MG63 (cell line): ENCODE results near the gene AOPEP. TPM values are rescaled to one million over a fixed set of nuclear protein-coding genes. Genes with fewer than 3 reads are reported as not detected.

ENCODE experiments used
- DNase-seq: peaks from one replicate; pipeline ENCODE4 v3.0.0-alpha.2; 2020
- H3K27me3 ChIP-seq: fragments of 250-450 bp; sonication (Bioruptor Pico); 2 replicates; pipeline ENCODE4 v1.5.1; 2020; ENCODE audit warnings: mild to moderate bottlenecking, moderate library complexity
- H3K36me3 ChIP-seq: fragments of 250-450 bp; sonication (Bioruptor Pico); 2 replicates; pipeline ENCODE4 v1.5.1; 2020; ENCODE audit warnings: mild to moderate bottlenecking, moderate library complexity
- H3K4me3 ChIP-seq: fragments of 250-450 bp; sonication (Bioruptor Pico); 2 replicates; pipeline ENCODE4 v1.5.1; 2020; ENCODE audit warnings: mild to moderate bottlenecking, moderate library complexity
- H3K9me3 ChIP-seq: fragments of 250-450 bp; sonication (Bioruptor Pico); 2 replicates; pipeline ENCODE4 v1.5.1; 2020; ENCODE audit warnings: mild to moderate bottlenecking, moderate library complexity
- total RNA-seq: library from RNA; depleted of rRNA; stranded (reverse); fragments of >200 nt; shearing (Covaris generic); gene quantifications from 2 replicates; pipeline ENCODE4 v1.2.3, GENCODE V29; 2014; ENCODE audit warnings: low replicate concordance

AOPEP gene
- total RNA-seq, 1 experiment from 2014 or later: 91.4 TPM

GRCh38 chr9:94794476-94795167 lies 68.1 kb downstream of the AOPEP start:
- H3K4me3 ChIP-seq: no peak overlapping the region
- H3K36me3 ChIP-seq: peaks cover 23% of the 10 kb centered on the region
- DNase-seq: no peak
- no peaks in the 10 kb centered on the region for H3K27me3 ChIP-seq
- H3K9me3 ChIP-seq: peaks cover 3% of the 10 kb centered on the region; the same call in 1 of the 2 replicates

- Histone ChIP-seq H3K27me3 (no peaks in the 10 kb centered on the region), H3K4me3 (no peak overlapping the region), H3K36me3 (peaks cover 27% of the 10 kb centered on the region), H3K9me3 (peaks cover 3% of the 10 kb centered on the region; the same call in 1 of the 2 replicates)
- DNase-seq: no peak
Observed at GRCh38 chr9:94796687-94797086, 70.2 kb downstream of the AOPEP start.

GRCh38 chr9:94798201-94798600 lies 71.7 kb downstream of the AOPEP start:
- H3K4me3 ChIP-seq: no peak overlapping the region
- DNase-seq: no peak
- H3K36me3 ChIP-seq: peaks cover 25% of the 10 kb centered on the region
- H3K9me3 ChIP-seq: peaks cover 3% of the 10 kb centered on the region; the same call in 1 of the 2 replicates
- no peaks in the 10 kb centered on the region for H3K27me3 ChIP-seq

- DNase-seq: no peak
- Histone ChIP-seq H3K9me3 (peaks cover 3% of the 10 kb centered on the region; the same call in 1 of the 2 replicates), H3K27me3 (no peaks in the 10 kb centered on the region)
Observed at GRCh38 chr9:94798708-94799107, 72.2 kb downstream of the AOPEP start.

GRCh38 chr9:94799578-94800264 lies 73.2 kb downstream of the AOPEP start:
- Histone ChIP-seq H3K36me3 (peaks cover 12% of the 10 kb centered on the region), H3K9me3 (no peaks in the 10 kb centered on the region), H3K27me3 (no peaks in the 10 kb centered on the region), H3K4me3 (no peak overlapping the region)
- DNase-seq: peak; percentile 32

More at GRCh38 chr9:94798708-94799107, 72.2 kb downstream of the AOPEP start:
- peaks cover 22% of the 10 kb centered on the region for H3K36me3 ChIP-seq
- H3K4me3 ChIP-seq: no peak overlapping the region

GRCh38 chr9:94800424-94801117 lies 74.1 kb downstream of the AOPEP start:
- Histone ChIP-seq H3K4me3 (no peak overlapping the region), H3K9me3 (no peaks in the 10 kb centered on the region), H3K36me3 (peaks cover 10% of the 10 kb centered on the region), H3K27me3 (no peaks in the 10 kb centered on the region)
- no peak for DNase-seq

- DNase-seq: no peak
- Histone ChIP-seq H3K9me3 (no peaks in the 10 kb centered on the region), H3K36me3 (peaks cover 10% of the 10 kb centered on the region), H3K27me3 (no peaks in the 10 kb centered on the region), H3K4me3 (no peak overlapping the region)
Observed at GRCh38 chr9:94801234-94801633, 74.7 kb downstream of the AOPEP start.

- DNase-seq: no peak
Observed at GRCh38 chr9:94801681-94802080, 75.2 kb downstream of the AOPEP start.

GRCh38 chr9:94802251-94802650 lies 75.8 kb downstream of the AOPEP start:
- peaks cover 11% of the 10 kb centered on the region for H3K36me3 ChIP-seq
- no peaks in the 10 kb centered on the region for H3K27me3 ChIP-seq
- no peak for DNase-seq
- no peaks in the 10 kb centered on the region for H3K9me3 ChIP-seq
- H3K4me3 ChIP-seq: no peak overlapping the region

More at GRCh38 chr9:94801681-94802080, 75.2 kb downstream of the AOPEP start:
- Histone ChIP-seq H3K27me3 (no peaks in the 10 kb centered on the region), H3K36me3 (peaks cover 10% of the 10 kb centered on the region), H3K4me3 (no peak overlapping the region), H3K9me3 (no peaks in the 10 kb centered on the region)

GRCh38 chr9:94802793-94803192 lies 76.3 kb downstream of the AOPEP start:
- DNase-seq: peak; percentile 47
- no peak overlapping the region for H3K4me3 ChIP-seq
- H3K36me3 ChIP-seq: peaks cover 16% of the 10 kb centered on the region
- no peaks in the 10 kb centered on the region for H3K27me3 ChIP-seq
- H3K9me3 ChIP-seq: no peaks in the 10 kb centered on the region

- Histone ChIP-seq H3K9me3 (no peaks in the 10 kb centered on the region), H3K27me3 (no peaks in the 10 kb centered on the region), H3K36me3 (peaks cover 18% of the 10 kb centered on the region), H3K4me3 (no peak overlapping the region)
- no peak for DNase-seq
Observed at GRCh38 chr9:94804316-94804715, 77.8 kb downstream of the AOPEP start.

- Histone ChIP-seq H3K4me3 (no peak overlapping the region), H3K9me3 (no peaks in the 10 kb centered on the region)
- peak; percentile 34 for DNase-seq
Observed at GRCh38 chr9:94805051-94805489, 78.6 kb downstream of the AOPEP start.

GRCh38 chr9:94805585-94805984 lies 79.1 kb downstream of the AOPEP start:
- peaks cover 18% of the 10 kb centered on the region for H3K36me3 ChIP-seq
- no peaks in the 10 kb centered on the region for H3K9me3 ChIP-seq
- H3K27me3 ChIP-seq: no peaks in the 10 kb centered on the region
- H3K4me3 ChIP-seq: no peak overlapping the region
- DNase-seq: peak; percentile 69

More at GRCh38 chr9:94805051-94805489, 78.6 kb downstream of the AOPEP start:
- H3K27me3 ChIP-seq: no peaks in the 10 kb centered on the region
- H3K36me3 ChIP-seq: peaks cover 18% of the 10 kb centered on the region

- no peak overlapping the region for H3K4me3 ChIP-seq
- no peaks in the 10 kb centered on the region for H3K27me3 ChIP-seq
- no peaks in the 10 kb centered on the region for H3K9me3 ChIP-seq
- peaks cover 11% of the 10 kb centered on the region for H3K36me3 ChIP-seq
- no peak for DNase-seq
Observed at GRCh38 chr9:94806307-94806893, 79.9 kb downstream of the AOPEP start.

GRCh38 chr9:94807556-94807955 lies 81.1 kb downstream of the AOPEP start:
- DNase-seq: no peak
- H3K27me3 ChIP-seq: no peaks in the 10 kb centered on the region

GRCh38 chr9:94808926-94809700 lies 82.6 kb downstream of the AOPEP start:
- Histone ChIP-seq H3K27me3 (no peaks in the 10 kb centered on the region), H3K4me3 (no peak overlapping the region), H3K9me3 (no peaks in the 10 kb centered on the region), H3K36me3 (peaks cover 8% of the 10 kb centered on the region)
- DNase-seq: no peak

More at GRCh38 chr9:94807556-94807955, 81.1 kb downstream of the AOPEP start:
- no peak overlapping the region for H3K4me3 ChIP-seq
- no peaks in the 10 kb centered on the region for H3K9me3 ChIP-seq
- peaks cover 8% of the 10 kb centered on the region for H3K36me3 ChIP-seq
